HEK293T (cell line): ENCODE data around the gene RNF31.
"Not testable (repeated sequence)": the region's sequence is repeated elsewhere in the genome, so short reads cannot be mapped to it uniquely, and the experiment has no call there.

Source experiments
- BHLHE40 ChIP-seq: fragments of 450-650 bp; IDR thresholded peaks from 2 replicates; pipeline ENCODE4 v1.6.1; 2016; ENCODE audit warnings: mild to moderate bottlenecking, moderate library complexity, borderline replicate concordance
- FOXA1 ChIP-seq: fragments of 450-650 bp; IDR thresholded peaks from 2 replicates; pipeline ENCODE4 v1.6.1; 2016; ENCODE audit warnings: mild to moderate bottlenecking
- FOXK2 ChIP-seq: fragments of 450-650 bp; IDR thresholded peaks from 2 replicates; pipeline ENCODE4 v1.6.1; 2016; ENCODE audit warnings: mild to moderate bottlenecking
- FOXM1 ChIP-seq: fragments of 450-650 bp; IDR thresholded peaks from 2 replicates; pipeline ENCODE4 v1.6.1; 2017; ENCODE audit warnings: mild to moderate bottlenecking, borderline replicate concordance
- NFRKB ChIP-seq: fragments of 450-650 bp; IDR thresholded peaks from 2 replicates; pipeline ENCODE4 v1.6.1; 2016; ENCODE audit warnings: mild to moderate bottlenecking, moderate library complexity
- SP1 ChIP-seq: fragments of 450-650 bp; IDR thresholded peaks from 2 replicates; pipeline ENCODE4 v1.6.1; 2017

GRCh38 chr14:24203249-24203886 lies 56.1 kb downstream of the RNF31 start:
- TF ChIP-seq FOXM1, SP1, FOXA1, BHLHE40, FOXK2, NFRKB: not testable (repeated sequence)
